OCI-LY3 (cell line): Measurements from ENCODE around the gene PHF3.
"Not testable (repeated sequence)": the region's sequence is repeated elsewhere in the genome, so short reads cannot be mapped to it uniquely, and the experiment has no call there.

Experiments
- H2AFZ ChIP-seq: fragments of 200-600, 300-600 bp; shearing (Covaris generic); 2 replicates; pipeline ENCODE4 v1.6.0; 2014; ENCODE audit warnings: antibody characterized with exemption, low read depth, low read length
- H3K27ac ChIP-seq: fragments of 200-600, 300-600 bp; sonication (generic); 2 replicates; pipeline ENCODE4 v1.5.1; 2014; ENCODE audit warnings: mild to moderate bottlenecking, low read length, moderate library complexity, mixed read lengths
- H3K27me3 ChIP-seq: fragments of 200-600, 300-600 bp; sonication (generic); 2 replicates; pipeline ENCODE4 v1.6.1; 2014; ENCODE audit warnings: low read depth, low read length, mixed read lengths
- H3K36me3 ChIP-seq: fragments of 200-600, 300-600 bp; sonication (generic); replicated peaks from 2 replicates; pipeline ENCODE3; 2014; ENCODE audit warnings: low read depth, low read length, mixed read lengths
- H3K4me1 ChIP-seq: fragments of 300-600, 200-600 bp; sonication (generic); 2 replicates; pipeline ENCODE4 v1.6.1; 2014; ENCODE audit warnings: low read length, mixed read lengths
- H3K4me2 ChIP-seq: fragments of 200-600, 300-600 bp; sonication (generic); 2 replicates; pipeline ENCODE4 v1.6.1; 2014; ENCODE audit warnings: low read length, mixed read lengths
- H3K4me3 ChIP-seq: fragments of 300-600, 200-600 bp; sonication (generic); 2 replicates; pipeline ENCODE4 v1.5.1; 2014; ENCODE audit warnings: antibody characterized with exemption, mild to moderate bottlenecking, low read length, moderate library complexity
- H3K79me2 ChIP-seq: fragments of 300-600, 200-600 bp; shearing (Covaris generic); 2 replicates; pipeline ENCODE4 v1.6.1; 2014; ENCODE audit warnings: mild to moderate bottlenecking, low read length, mixed read lengths
- H3K9ac ChIP-seq: fragments of 300-600, 200-600 bp; shearing (Covaris generic); 2 replicates; pipeline ENCODE4 v1.6.0; 2014; ENCODE audit warnings: mild to moderate bottlenecking, low read length, moderate library complexity
- H3K9me3 ChIP-seq: fragments of 200-600, 300-600 bp; shearing (Covaris generic); 2 replicates; pipeline ENCODE4 v1.6.1; 2014; ENCODE audit warnings: low read length, mixed read lengths; ENCODE audit not compliant: insufficient read depth
- H4K20me1 ChIP-seq: fragments of 200-600, 300-600 bp; sonication (generic); 2 replicates; pipeline ENCODE4 v1.6.1; 2016; ENCODE audit warnings: low read length, mixed read lengths; ENCODE audit not compliant: insufficient read depth
- EZH2phosphoT487 ChIP-seq: fragments of 200-600 bp; shearing (Covaris generic); IDR thresholded peaks from 2 replicates; pipeline ENCODE4 v1.6.1; 2018; ENCODE audit warnings: antibody characterized with exemption, mixed run types, low read depth
- TF ChIP-seq, protein P1 (sequence below): fragments of 200-600, 300-600 bp; sonication (generic); IDR thresholded peaks from 2 replicates; pipeline ENCODE4 v1.5.1; 2014; ENCODE audit warnings: antibody characterized with exemption, low read length, low read depth

PHF3 gene

DNA sequence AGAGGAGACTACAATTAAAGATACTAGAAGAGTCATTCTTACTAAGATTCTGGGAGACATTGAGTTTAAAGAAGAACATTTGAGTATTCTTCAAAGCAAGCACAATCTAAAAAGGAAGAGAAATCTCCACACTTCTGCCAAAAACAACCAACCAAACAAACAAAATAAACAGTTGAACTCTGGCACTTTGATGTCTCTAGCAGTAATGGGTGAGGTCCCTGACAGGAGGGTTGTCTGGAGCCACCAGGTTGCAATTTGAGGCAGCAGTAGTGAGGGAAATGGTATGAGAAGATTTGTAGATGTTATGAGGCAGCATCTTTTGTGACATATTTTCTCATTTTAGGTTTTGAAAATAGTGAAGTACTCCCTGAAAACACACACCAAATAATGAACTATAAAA, 108.1 kb downstream of the PHF3 start:
- H2AFZ ChIP-seq = no peak overlapping the region
- H3K4me3 ChIP-seq = no peak overlapping the region
- H3K79me2 ChIP-seq = no peaks in the 10 kb centered on the region
- H3K27ac ChIP-seq = no peak overlapping the region
- TF ChIP-seq EZH2phosphoT487 = no peak
- TF ChIP-seq, protein P1, sequence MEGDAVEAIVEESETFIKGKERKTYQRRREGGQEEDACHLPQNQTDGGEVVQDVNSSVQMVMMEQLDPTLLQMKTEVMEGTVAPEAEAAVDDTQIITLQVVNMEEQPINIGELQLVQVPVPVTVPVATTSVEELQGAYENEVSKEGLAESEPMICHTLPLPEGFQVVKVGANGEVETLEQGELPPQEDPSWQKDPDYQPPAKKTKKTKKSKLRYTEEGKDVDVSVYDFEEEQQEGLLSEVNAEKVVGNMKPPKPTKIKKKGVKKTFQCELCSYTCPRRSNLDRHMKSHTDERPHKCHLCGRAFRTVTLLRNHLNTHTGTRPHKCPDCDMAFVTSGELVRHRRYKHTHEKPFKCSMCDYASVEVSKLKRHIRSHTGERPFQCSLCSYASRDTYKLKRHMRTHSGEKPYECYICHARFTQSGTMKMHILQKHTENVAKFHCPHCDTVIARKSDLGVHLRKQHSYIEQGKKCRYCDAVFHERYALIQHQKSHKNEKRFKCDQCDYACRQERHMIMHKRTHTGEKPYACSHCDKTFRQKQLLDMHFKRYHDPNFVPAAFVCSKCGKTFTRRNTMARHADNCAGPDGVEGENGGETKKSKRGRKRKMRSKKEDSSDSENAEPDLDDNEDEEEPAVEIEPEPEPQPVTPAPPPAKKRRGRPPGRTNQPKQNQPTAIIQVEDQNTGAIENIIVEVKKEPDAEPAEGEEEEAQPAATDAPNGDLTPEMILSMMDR = no peak
- no peaks in the 10 kb centered on the region for H3K27me3 ChIP-seq
- no peaks in the 10 kb centered on the region for H3K36me3 ChIP-seq
- no peak overlapping the region for H3K9ac ChIP-seq
- no peaks in the 10 kb centered on the region for H3K4me1 ChIP-seq
- no peak overlapping the region for H3K4me2 ChIP-seq
- no peaks in the 10 kb centered on the region for H3K9me3 ChIP-seq
- H4K20me1 ChIP-seq = no peaks in the 10 kb centered on the region

DNA sequence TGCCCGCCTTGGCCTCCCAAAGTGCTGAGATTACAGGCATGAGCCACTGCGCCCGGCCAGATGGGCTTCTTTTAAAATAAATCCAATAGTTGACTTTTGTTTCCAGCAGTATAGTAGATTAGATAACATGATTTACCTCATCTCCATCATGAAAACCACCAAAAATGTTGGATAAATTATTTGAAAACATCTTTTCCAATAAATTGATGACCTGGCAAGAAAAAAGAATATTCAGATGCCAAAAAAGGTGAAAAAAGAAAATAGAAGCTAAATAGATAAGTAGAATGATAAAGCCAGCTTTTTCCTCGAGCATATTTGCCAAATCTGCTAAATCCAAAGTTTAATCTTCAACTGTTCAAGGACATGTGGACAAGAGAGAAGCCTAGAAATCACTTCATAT, 109.2 kb downstream of the PHF3 start:
- H3K79me2 ChIP-seq = no peaks in the 10 kb centered on the region
- TF ChIP-seq, protein P1 = no peak
- TF ChIP-seq EZH2phosphoT487 = no peak
- no peak overlapping the region for H3K9ac ChIP-seq
- H3K4me3 ChIP-seq = no peak overlapping the region
- no peaks in the 10 kb centered on the region for H3K36me3 ChIP-seq
- no peaks in the 10 kb centered on the region for H3K27me3 ChIP-seq
- no peak overlapping the region for H3K27ac ChIP-seq
- no peak overlapping the region for H3K4me2 ChIP-seq
- no peaks in the 10 kb centered on the region for H4K20me1 ChIP-seq
- H2AFZ ChIP-seq = no peak overlapping the region
- H3K9me3 ChIP-seq = no peaks in the 10 kb centered on the region
- no peaks in the 10 kb centered on the region for H3K4me1 ChIP-seq

DNA sequence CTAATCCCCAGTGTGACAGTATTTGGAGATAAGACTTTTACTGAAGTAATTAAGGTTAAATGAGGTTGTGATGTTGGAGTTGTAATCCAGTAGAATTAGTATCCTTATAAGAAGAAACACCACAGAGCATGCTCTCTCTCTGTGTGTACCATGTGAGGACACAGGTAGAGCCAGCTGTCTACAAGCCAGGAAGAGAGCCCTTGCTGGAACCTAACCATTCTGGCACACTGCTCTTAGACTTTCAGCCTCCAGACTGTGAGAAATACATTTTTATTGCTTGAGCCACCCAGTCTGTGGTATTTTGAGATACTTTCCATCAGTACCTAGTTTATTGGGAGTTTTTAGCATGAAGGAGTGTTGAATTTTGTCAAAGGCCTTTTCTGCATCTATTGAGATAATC, 110.2 kb downstream of the PHF3 start:
- Histone ChIP-seq H2AFZ (no peak overlapping the region), H3K4me2 (no peak overlapping the region), H3K27me3 (no peaks in the 10 kb centered on the region), H3K36me3 (no peaks in the 10 kb centered on the region), H4K20me1 (no peaks in the 10 kb centered on the region), H3K79me2 (no peaks in the 10 kb centered on the region), H3K9me3 (no peaks in the 10 kb centered on the region), H3K9ac (no peak overlapping the region), H3K27ac (no peak overlapping the region), H3K4me1 (no peaks in the 10 kb centered on the region), H3K4me3 (no peak overlapping the region)
- no peak for TF ChIP-seq EZH2phosphoT487
- TF ChIP-seq, protein P1 = no peak

DNA sequence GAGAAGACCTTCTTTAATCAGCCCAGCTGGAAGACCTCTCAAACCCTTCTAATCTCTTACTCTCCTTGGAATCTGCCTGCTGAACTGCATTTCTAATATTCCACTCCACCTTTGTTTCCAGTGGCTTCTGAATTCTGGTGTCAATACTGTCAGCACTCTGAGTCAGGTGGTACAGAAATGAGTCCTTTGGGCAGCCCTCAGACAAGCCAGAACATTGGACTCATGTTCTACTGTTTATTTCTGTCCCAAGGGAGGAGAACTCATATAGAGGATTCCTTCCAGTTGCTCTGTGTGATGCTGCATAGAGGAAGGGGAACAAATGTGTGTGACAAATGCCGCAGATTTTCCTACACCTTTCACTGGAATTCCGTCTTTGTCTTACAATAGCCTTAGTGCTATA, 114.8 kb downstream of the PHF3 start:
- Histone ChIP-seq H3K27ac (no peak overlapping the region), H4K20me1 (no peaks in the 10 kb centered on the region), H3K36me3 (no peaks in the 10 kb centered on the region), H3K79me2 (no peaks in the 10 kb centered on the region), H3K9me3 (no peaks in the 10 kb centered on the region), H3K27me3 (no peaks in the 10 kb centered on the region), H2AFZ (no peak overlapping the region), H3K4me2 (no peak overlapping the region), H3K4me1 (no peaks in the 10 kb centered on the region), H3K9ac (no peak overlapping the region), H3K4me3 (no peak overlapping the region)
- TF ChIP-seq EZH2phosphoT487 = no peak
- TF ChIP-seq, protein P1 = no peak

DNA sequence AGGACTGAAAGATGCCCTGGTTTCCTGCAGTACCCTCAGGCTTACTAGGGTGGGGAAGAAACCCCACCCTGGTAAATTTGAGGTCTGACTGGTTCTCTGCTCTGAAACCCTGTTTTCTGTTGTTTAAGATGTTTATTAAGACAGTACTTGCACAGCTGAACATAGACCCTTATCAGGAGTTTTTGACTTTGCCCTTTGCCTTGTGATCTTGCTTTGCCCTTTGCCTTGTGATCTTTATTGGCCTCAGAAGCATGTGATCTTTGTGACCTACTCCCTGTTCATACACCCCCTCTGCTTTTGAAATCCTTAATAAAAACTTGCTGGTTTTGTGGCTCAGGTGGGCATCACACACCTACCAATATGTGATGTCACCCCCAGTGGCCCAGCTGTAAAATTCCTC, 121.7 kb downstream of the PHF3 start:
- H2AFZ ChIP-seq, H3K4me3 ChIP-seq, H3K79me2 ChIP-seq, H3K4me2 ChIP-seq, H3K36me3 ChIP-seq, H3K27me3 ChIP-seq, H3K9me3 ChIP-seq, H3K9ac ChIP-seq, H3K27ac ChIP-seq, H3K4me1 ChIP-seq, H4K20me1 ChIP-seq: not testable (repeated sequence)
